VCaP (cell line): Measurements from ENCODE around the gene URM1.
A peak's percentile ranks its signal among the peaks of the same experiment; 100 is the strongest.
"Not testable (repeated sequence)": the region's sequence is repeated elsewhere in the genome, so short reads cannot be mapped to it uniquely, and the experiment has no call there.

ENCODE experiments used
- H3K27ac ChIP-seq: fragments of 450-650 bp; 2 replicates; pipeline ENCODE4 v1.5.1; 2017
- CTCF ChIP-seq: fragments of 450-650 bp; conservative IDR thresholded peaks from 2 replicates; pipeline ENCODE4 v1.5.1; 2017; ENCODE audit warnings: mild to moderate bottlenecking, moderate library complexity

The URM1 gene

GRCh38 chr9:128420651-128421481, 49.7 kb downstream of the URM1 start, which contains the start of gene CERCAM:
TSS of gene CERCAM (plus strand) at chr9:128420857. CDS start at chr9:128420878, 21 bp downstream.
- peak within 1 kb of the TSS; percentile 88 for H3K27ac ChIP-seq
- no peak for TF ChIP-seq CTCF

- no peak for TF ChIP-seq CTCF
- H3K27ac ChIP-seq: peak overlapping the region; percentile 88
Measured at GRCh38 chr9:128421482-128421996, 50.4 kb downstream of the URM1 start.

- H3K27ac ChIP-seq: not testable (repeated sequence)
Measured at GRCh38 chr9:128422022-128422782, 51.0 kb downstream of the URM1 start.

GRCh38 chr9:128422783-128423150, 51.6 kb downstream of the URM1 start:
- H3K27ac ChIP-seq: no peak overlapping the region
- no peak for TF ChIP-seq CTCF

GRCh38 chr9:128423356-128423755, 52.2 kb downstream of the URM1 start:
- H3K27ac ChIP-seq: not testable (repeated sequence)

GRCh38 chr9:128424268-128424780, 53.1 kb downstream of the URM1 start:
- TF ChIP-seq CTCF: no peak
- H3K27ac ChIP-seq: no peak overlapping the region

GRCh38 chr9:128428644-128429512, 57.7 kb downstream of the URM1 start:
- no peak for TF ChIP-seq CTCF
- H3K27ac ChIP-seq: no peak overlapping the region
